ENCODE results near the gene FCAMR. TPM values are rescaled to one million over a fixed set of nuclear protein-coding genes. Genes with fewer than 3 reads are reported as not detected.

The FCAMR gene
- total and polyA plus RNA-seq, 2 donors (not counting 1 experiment from before 2014, with no cell fraction given), result not detected

DNA sequence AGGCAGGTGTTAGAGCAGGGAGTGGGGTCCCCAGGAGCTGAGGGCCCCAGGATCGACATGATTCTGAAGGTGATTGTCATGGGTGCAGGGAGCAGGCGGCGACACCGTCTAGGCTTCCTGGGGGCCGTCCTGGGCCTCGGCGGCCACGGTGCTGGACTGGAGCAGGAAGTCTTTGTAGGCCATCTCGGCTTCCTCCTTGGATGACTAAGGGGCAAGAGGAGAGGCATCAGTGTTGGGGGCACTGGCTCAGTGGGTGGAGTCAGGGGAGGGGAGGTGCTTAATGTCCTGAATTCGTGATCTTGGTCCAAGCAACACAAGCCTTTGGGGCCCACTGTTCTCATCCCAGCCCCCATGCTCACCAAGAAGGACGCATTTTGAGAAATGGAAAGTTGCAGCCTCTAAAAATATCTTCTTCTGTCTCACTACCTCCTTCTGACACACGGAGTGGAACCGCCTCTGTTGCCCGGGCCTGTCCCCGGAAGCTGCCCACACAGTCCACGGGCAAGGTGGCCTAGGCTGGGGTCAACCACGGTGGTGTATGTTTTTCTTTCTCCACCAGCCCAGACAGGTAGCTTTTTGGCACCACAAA is 40.0 kb downstream of the FCAMR start:
- DNase-seq, result peak; percentile 79
- ChIA-PET POLR2A (interaction anchor here (0.8 to 5.6 kb wide), 5 partner anchors 9 to 295 kb away, joined by 3 to 81 read pairs (median 4); partner anchors contain the start of genes DYRK3 and FCMR), CTCF (interaction anchor here (0.6 to 14.5 kb wide), 15 partner anchors 12 to 323 kb away, joined by 3 to 723 read pairs (median 20); partner anchors contain the start of genes DYRK3, FCMR and PIGR)
- no peaks in the 10 kb centered on the region for H3K9me3 ChIP-seq (ENCODE audit: control extremely low read depth in 1 of 3, control insufficient read depth in 2 of 3, insufficient read depth in 1 of 3, low read length in 2 of 3)
- WGBS (ENCODE audit: insufficient coverage), result 1% methylated on average over 14 of the region's 17 CpGs
- no peaks in the 10 kb centered on the region for H3K27me3 ChIP-seq (replicated peaks in 1 of 4; ENCODE audit: control extremely low read depth in 1 of 4, control insufficient read depth in 3 of 4, insufficient read depth in 4 of 4, low read length in 3 of 4)
- H3K27ac ChIP-seq (ENCODE audit: low read length in 2 of 2), result peak overlapping the region; percentile 88 to 96
- no peaks in the 10 kb centered on the region for H3K36me3 ChIP-seq (replicated peaks in 1 of 2; ENCODE audit: control extremely low read depth in 1 of 2, control insufficient read depth in 1 of 2, extremely low read depth in 1 of 2, insufficient read depth in 2 of 2, low read length in 1 of 2)
- peak overlapping the region; percentile 82 for H3K4me2 ChIP-seq (replicated peaks; ENCODE audit: low read depth, low read length, poor library complexity, severe bottlenecking)
- TF ChIP-seq EZH2 (IDR thresholded peaks at IDR 0.05; ENCODE audit: borderline replicate concordance, insufficient read depth, low read depth, low read length, poor library complexity, severe bottlenecking), result no peak
- TF ChIP-seq CTCF (IDR thresholded peaks at IDR 0.05), result no peak
- H3K4me3 ChIP-seq (ENCODE audit: control extremely low read depth in 1 of 5, extremely low read depth in 1 of 5, insufficient read depth in 1 of 5, low read depth in 2 of 5, low read length in 4 of 5), result peak overlapping the region in 4 of 5 experiments; percentile 19 to 54 (median 29)
- Mint-ChIP-seq H3K27ac (peak overlapping the region; percentile 99), H3K9me3 (ENCODE audit: insufficient read depth) (no peaks in the 10 kb centered on the region), H3K27me3 (no peaks in the 10 kb centered on the region), H3K4me3 (peak overlapping the region; percentile 86), H3K4me1 (peaks cover 68% of the 10 kb centered on the region)
- ATAC-seq (ENCODE audit: low read depth), result peak; percentile 78
- H2AFZ ChIP-seq (ENCODE audit: insufficient read depth, low read depth, low read length, poor library complexity, severe bottlenecking), result peak overlapping the region; percentile 57
- peaks cover 80 to 83% of the 10 kb centered on the region in 2 donors for H3K4me1 ChIP-seq (ENCODE audit: control insufficient read depth in 2 of 2, insufficient read depth in 2 of 2, low read length in 2 of 2)
- intact Hi-C loops (cut with micrococcal nuclease), result loop anchor here (1.0 to 5.0 kb wide), 3 partner anchors 8 to 52 kb away; partner anchors contain the start of gene IL24
- H3K79me2 ChIP-seq (ENCODE audit: control insufficient read depth, insufficient read depth, low read length), result peaks cover 75% of the 10 kb centered on the region
- peak overlapping the region; percentile 54 for H3K9ac ChIP-seq (ENCODE audit: low read length)
- no peaks in the 10 kb centered on the region for H4K20me1 ChIP-seq (ENCODE audit: control insufficient read depth, insufficient read depth, low read length, poor library complexity, severe bottlenecking)

DNA sequence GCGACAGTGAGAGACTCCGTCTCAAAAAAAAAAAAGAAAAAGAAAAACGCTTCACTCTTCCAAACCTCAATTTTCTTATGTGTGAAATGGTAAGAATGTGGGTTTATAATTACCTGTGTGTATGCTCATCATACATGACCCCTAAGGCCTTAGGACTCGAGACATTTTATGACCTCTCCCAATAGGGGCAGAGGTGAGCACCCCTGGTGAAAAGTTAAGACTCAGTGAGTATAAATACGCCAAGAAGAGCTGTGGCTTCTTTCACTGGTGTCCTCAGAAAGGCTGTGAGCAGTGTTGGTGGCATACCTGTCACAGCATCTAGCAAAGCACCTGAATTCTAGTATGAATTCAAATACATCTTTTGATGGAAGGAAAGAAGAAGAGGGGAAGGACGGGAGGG is 40.7 kb downstream of the FCAMR start:
- H3K9me3 ChIP-seq (ENCODE audit: control extremely low read depth in 1 of 3, control insufficient read depth in 2 of 3, insufficient read depth in 1 of 3, low read length in 2 of 3), result no peaks in the 10 kb centered on the region
- H3K9ac ChIP-seq (ENCODE audit: low read length), result peak overlapping the region; percentile 54
- peak; percentile 55 for DNase-seq
- ChIA-PET POLR2A (interaction anchor here (1.6 to 5.6 kb wide), 3 partner anchors 8 to 24 kb away, joined by 4 to 81 read pairs (median 69); partner anchors contain the start of gene FCMR), CTCF (interaction anchor here (0.6 to 14.5 kb wide), 7 partner anchors 12 to 294 kb away, joined by 3 to 723 read pairs (median 78); partner anchors contain the start of genes DYRK3 and FCMR)
- Mint-ChIP-seq H3K4me1 (peaks cover 68% of the 10 kb centered on the region), H3K27me3 (no peaks in the 10 kb centered on the region), H3K4me3 (peak overlapping the region; percentile 76), H3K9me3 (ENCODE audit: insufficient read depth) (no peaks in the 10 kb centered on the region), H3K27ac (peak overlapping the region; percentile 99)
- no peaks in the 10 kb centered on the region for H3K36me3 ChIP-seq (replicated peaks in 1 of 2; ENCODE audit: control extremely low read depth in 1 of 2, control insufficient read depth in 1 of 2, extremely low read depth in 1 of 2, insufficient read depth in 2 of 2, low read length in 1 of 2)
- TF ChIP-seq CTCF (IDR thresholded peaks at IDR 0.05) (no peak), EZH2 (IDR thresholded peaks at IDR 0.05; ENCODE audit: borderline replicate concordance, insufficient read depth, low read depth, low read length, poor library complexity, severe bottlenecking) (no peak)
- WGBS (ENCODE audit: insufficient coverage), result 83% methylated on average over 1 of the region's 6 CpGs
- peak overlapping the region; percentile 57 for H2AFZ ChIP-seq (ENCODE audit: insufficient read depth, low read depth, low read length, poor library complexity, severe bottlenecking)
- no peaks in the 10 kb centered on the region for H4K20me1 ChIP-seq (ENCODE audit: control insufficient read depth, insufficient read depth, low read length, poor library complexity, severe bottlenecking)
- peaks cover 83% of the 10 kb centered on the region for H3K79me2 ChIP-seq (ENCODE audit: control insufficient read depth, insufficient read depth, low read length)
- no peaks in the 10 kb centered on the region for H3K27me3 ChIP-seq (replicated peaks in 1 of 4; ENCODE audit: control extremely low read depth in 1 of 4, control insufficient read depth in 3 of 4, insufficient read depth in 4 of 4, low read length in 3 of 4)
- peak overlapping the region; percentile 88 to 96 for H3K27ac ChIP-seq (ENCODE audit: low read length in 2 of 2)
- H3K4me1 ChIP-seq (ENCODE audit: control insufficient read depth in 2 of 2, insufficient read depth in 2 of 2, low read length in 2 of 2), result peaks cover 88 to 91% of the 10 kb centered on the region in 2 donors
- intact Hi-C loops (cut with micrococcal nuclease), result loop anchor here (5.0 kb wide), 1 partner anchor 393 kb away; the partner anchor contains the start of gene CD55
- ATAC-seq (ENCODE audit: low read depth), result no peak
- peak overlapping the region in 3 of 5 experiments; percentile 19 to 54 (median 31) for H3K4me3 ChIP-seq (ENCODE audit: control extremely low read depth in 1 of 5, extremely low read depth in 1 of 5, insufficient read depth in 1 of 5, low read depth in 2 of 5, low read length in 4 of 5)
- H3K4me2 ChIP-seq (replicated peaks; ENCODE audit: low read depth, low read length, poor library complexity, severe bottlenecking), result peak overlapping the region; percentile 82
